Left ventricle myocardium superior (tissue), 1 donor: Measurements from ENCODE around the gene FOXK2. TPM values are rescaled to one million over a fixed set of nuclear protein-coding genes. Genes with fewer than 3 reads are reported as not detected.
"Not testable (repeated sequence)": the region's sequence is repeated elsewhere in the genome, so short reads cannot be mapped to it uniquely, and the experiment has no call there.

ENCODE experiments used
- ATAC-seq: fragments of 200-7000 bp; cut with Tn5 transposase; one replicate; pipeline ENCODE4 v1.9.1; 2020; ENCODE audit warnings: mild to moderate bottlenecking, moderate library complexity
- DNase-seq: peaks from one replicate; pipeline ENCODE4 v3.0.0-alpha.2; 2020
- intact Hi-C: fragments of 100-400 bp; cut with micrococcal nuclease; formaldehyde crosslinking; loops from one replicate; pipeline ENCODE4 v1.11.0; 2022
- total RNA-seq: library from RNA; stranded (reverse); fragmentation: NEBNext Ultra II Directional; extraction: Animal tissue kit (Norgen Biotek cat#: 25700); gene quantifications from one replicate; pipeline ENCODE4 v1.2.1, GENCODE V29; 2021
- donor health status: DM: no; HTN: yes; CAD: no; lungs with severe emphysema.

FOXK2 gene
- total RNA-seq, 1 donor from 2014 or later, result 41.5 TPM

GRCh38 chr17:82557510-82557909 lies 38.0 kb downstream of the FOXK2 start:
- ATAC-seq, intact Hi-C loops, DNase-seq: not testable (repeated sequence)

GRCh38 chr17:82559566-82560251 lies 40.2 kb downstream of the FOXK2 start:
- DNase-seq (no peak), ATAC-seq (no peak)
- intact Hi-C loops, result no loop called here

- intact Hi-C loops, result no loop called here
- ATAC-seq (no peak), DNase-seq (no peak)
These were observed 40.7 kb downstream of the FOXK2 start for GRCh38 chr17:82560252-82560642.

- DNase-seq, result no peak
- ATAC-seq, result no peak
- intact Hi-C loops, result no loop called here
These were observed 41.4 kb downstream of the FOXK2 start for GRCh38 chr17:82560802-82561428.

- DNase-seq (no peak), ATAC-seq (peak; percentile 14)
- intact Hi-C loops, result no loop called here
These were observed 42.0 kb downstream of the FOXK2 start for GRCh38 chr17:82561429-82562035.

GRCh38 chr17:82562718-82563220 lies 43.2 kb downstream of the FOXK2 start:
- ATAC-seq, intact Hi-C loops, DNase-seq: not testable (repeated sequence)

GRCh38 chr17:82563318-82563717 lies 43.8 kb downstream of the FOXK2 start:
- ATAC-seq (no peak), DNase-seq (no peak)
- intact Hi-C loops, result no loop called here

- intact Hi-C loops, ATAC-seq, DNase-seq: not testable (repeated sequence)
These were observed 44.2 kb downstream of the FOXK2 start for GRCh38 chr17:82563745-82564144.

GRCh38 chr17:82564241-82564640 lies 44.7 kb downstream of the FOXK2 start:
- intact Hi-C loops, result no loop called here
- DNase-seq, result no peak
- no peak for ATAC-seq

- intact Hi-C loops, result no loop called here
- ATAC-seq (peak; percentile 15), DNase-seq (no peak)
These were observed 46.0 kb downstream of the FOXK2 start for GRCh38 chr17:82565551-82565950.

GRCh38 chr17:82566129-82566960 lies 46.8 kb downstream of the FOXK2 start:
- intact Hi-C loops, result no loop called here
- no peak for DNase-seq
- ATAC-seq, result peak; percentile 17

GRCh38 chr17:82567286-82567685 lies 47.8 kb downstream of the FOXK2 start:
- DNase-seq, result no peak
- ATAC-seq, result no peak
- intact Hi-C loops, result no loop called here

- peak; percentile 57 for ATAC-seq
These were observed 49.5 kb downstream of the FOXK2 start for GRCh38 chr17:82568997-82569393.

GRCh38 chr17:82569621-82570020 lies 50.1 kb downstream of the FOXK2 start:
- DNase-seq (no peak), ATAC-seq (no peak)
- intact Hi-C loops, result no loop called here

More at GRCh38 chr17:82568997-82569393, 49.5 kb downstream of the FOXK2 start:
- DNase-seq, result no peak
- intact Hi-C loops, result no loop called here

- intact Hi-C loops, result no loop called here
- ATAC-seq, result peak; percentile 36
- no peak for DNase-seq
These were observed 50.7 kb downstream of the FOXK2 start for GRCh38 chr17:82570277-82570676.

GRCh38 chr17:82571855-82572254 lies 52.3 kb downstream of the FOXK2 start:
- no peak for DNase-seq
- no peak for ATAC-seq
- intact Hi-C loops, result no loop called here

- no peak for ATAC-seq
- no peak for DNase-seq
- intact Hi-C loops, result no loop called here
These were observed 54.5 kb downstream of the FOXK2 start for GRCh38 chr17:82574041-82574440.

- intact Hi-C loops, ATAC-seq, DNase-seq: not testable (repeated sequence)
These were observed 56.2 kb downstream of the FOXK2 start for GRCh38 chr17:82575581-82576221.

- intact Hi-C loops, result no loop called here
- DNase-seq, result no peak
- ATAC-seq, result no peak
These were observed 57.8 kb downstream of the FOXK2 start for GRCh38 chr17:82577300-82577699.
